Stimulated activated CD8-positive, alpha-beta memory T cell treated with anti-CD3 and anti-CD28 coated beads, Interleukin-7, amount 100 ng/mL, for 4 hours (primary cell): ENCODE results near the gene HOXC10.

Experiments
- DNase-seq, 2 donors: peaks; one replicate each; pipeline ENCODE4 v3.0.0-alpha.2; 2020; ENCODE audit warnings: low read depth in 2 of 2

The HOXC10 gene

DNA sequence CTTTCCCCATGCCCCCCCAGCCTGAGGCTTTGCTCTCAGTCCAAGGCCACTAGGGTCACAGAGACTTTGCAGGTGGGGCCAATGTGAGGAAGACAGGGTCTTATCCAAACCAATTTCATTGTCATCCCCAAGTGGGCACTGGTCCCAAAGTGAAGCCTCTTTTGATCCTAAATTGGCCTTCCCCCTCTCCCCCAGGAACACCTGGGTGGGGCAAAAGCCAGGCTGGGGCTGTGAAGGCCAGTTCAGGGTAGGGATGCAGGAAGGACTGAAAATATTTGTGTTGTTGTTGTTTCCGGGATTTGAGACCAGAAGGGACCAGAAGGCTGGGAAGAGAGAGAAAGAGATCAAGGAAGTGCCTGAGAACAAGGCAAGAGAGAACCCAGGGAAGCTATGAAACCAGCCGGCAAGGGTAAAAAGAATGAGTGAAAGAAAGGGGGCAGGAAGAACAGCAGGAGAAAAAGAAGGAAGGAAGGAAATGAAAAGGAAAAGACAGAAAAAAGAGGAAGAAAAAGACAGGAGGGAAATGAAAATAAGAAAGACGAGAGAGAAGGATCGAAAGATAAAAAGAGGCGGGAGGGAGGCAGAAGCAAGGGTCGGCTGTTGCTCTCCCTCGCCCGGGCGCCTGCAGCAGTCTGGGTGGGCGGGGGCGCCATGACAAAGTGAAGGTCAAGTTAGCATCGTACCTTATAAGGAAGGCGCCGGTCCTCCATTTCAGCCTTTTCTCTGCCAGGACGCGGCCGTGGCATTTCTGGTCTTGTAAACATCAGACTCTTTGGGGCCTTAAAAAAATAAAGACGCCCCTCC lies 19.5 kb upstream of the HOXC10 start:
- DNase-seq, result no peak

DNA sequence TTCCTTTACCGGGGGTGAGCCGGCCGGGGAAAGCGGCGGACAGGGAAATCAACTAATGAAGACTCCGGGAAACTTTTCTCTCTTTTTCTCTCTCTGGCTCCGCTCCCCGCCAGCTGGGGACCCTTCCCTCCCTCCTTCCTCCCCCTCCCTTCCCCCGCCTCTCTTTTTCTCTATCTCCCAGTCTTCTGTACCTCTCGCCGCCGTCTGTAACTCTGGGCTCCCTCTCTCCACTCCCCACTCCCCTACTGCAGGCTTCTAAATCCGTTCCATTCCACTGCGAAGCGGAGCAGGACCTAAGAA lies 18.9 kb upstream of the HOXC10 start:
- DNase-seq, result no peak

DNA sequence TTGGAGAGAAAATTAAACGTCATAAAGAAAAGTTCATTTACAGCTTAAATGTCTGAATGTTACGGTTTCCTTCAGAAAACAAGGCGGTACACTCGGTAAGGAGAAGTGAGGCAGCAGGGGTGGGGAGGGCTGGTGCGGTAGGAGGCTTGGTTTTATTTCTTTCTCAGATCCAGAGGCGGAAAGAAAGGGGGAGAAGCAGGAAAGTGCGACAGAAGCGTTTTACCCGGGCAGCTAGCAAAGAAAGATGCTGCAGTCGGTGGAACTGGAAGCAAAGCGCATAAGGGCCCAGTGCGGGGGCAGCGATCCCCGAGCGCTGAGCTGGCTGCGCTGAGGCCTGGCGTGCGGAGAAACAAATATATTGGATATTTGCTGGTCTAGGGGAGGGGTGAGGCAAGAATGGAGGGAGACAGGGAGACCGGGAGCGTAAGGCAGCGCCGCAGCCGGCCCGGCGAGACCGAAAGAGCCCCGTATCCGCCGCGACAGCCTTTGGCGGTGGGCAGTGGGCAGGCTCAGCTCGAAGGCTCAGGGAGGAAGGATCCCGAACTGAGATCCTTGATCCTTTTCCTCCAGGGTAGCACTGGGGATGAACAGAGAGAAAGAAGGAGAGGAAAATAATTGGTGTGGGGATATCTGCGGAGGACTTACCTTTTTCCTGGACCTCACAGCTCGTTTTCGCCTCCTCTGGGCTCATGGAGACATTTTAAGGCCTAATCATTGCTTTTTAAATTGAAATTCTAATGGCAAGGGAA lies 18.4 kb upstream of the HOXC10 start:
- DNase-seq, result no peak

DNA sequence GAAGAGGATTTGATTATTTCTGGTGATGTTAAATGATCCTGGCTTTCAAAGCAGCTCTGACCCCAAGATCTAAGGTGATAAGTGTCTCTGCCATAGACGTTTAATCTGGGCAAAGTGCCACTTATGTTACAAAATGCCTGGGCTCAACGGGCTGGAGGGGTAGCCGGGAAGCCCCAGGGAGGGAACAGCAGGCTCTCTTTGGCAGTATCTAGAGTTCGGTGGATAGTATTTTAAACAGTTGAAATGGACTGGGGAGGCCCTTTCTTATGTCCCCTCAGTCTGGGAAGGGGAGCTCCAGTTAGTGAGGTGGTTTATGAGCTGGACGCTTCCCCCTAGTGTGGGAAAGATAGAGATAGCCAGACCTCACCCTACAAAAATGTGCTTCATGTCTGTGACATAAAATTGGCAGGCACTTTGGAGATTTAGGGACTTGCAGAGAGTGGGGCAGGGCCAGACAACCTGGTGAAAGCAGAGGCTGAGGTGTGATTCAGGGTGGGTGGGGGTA lies 17.5 kb upstream of the HOXC10 start:
- no peak for DNase-seq

DNA sequence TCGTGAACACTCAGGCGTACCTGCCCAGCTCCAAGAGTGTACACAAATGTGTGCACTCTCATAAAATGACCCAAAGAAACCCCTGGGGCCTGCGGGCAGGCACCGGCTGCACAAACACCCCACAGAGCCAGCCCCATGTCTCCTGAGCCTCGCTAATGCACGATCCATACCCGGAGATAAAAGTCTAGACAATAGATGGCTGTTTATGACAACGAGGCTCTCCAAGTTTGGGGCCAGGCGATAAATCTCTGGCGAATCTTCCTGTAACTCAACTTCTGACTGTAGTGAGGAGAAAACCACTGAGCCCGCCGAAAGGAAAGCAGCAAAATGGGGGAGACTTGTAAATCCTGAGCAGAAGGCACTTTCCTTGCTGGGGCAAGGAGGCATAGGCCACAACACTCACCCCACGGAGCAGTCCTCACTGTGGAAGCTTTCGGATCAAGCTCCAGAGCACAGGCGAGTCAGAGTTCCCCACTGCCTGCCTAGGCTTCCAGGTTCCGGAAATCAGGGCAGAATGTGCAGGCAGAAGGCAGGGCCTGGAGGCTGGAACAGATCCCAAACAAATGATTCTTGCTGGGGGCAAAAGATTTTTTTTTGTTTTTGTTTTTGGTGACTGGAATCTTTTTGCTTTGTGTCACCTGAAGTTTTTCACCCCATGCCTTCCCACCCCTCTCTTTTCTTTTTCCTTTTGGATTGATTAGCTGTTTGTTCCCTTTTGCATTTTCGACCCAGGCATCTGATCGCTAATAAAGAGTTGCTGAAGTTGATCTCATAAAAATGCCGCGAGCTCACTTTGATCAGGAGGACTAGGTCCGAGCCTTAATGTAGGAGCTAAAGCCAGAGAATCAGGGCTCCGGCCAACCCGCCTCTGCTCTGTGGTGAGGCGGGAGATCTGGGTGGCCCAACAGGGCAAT lies 16.5 kb upstream of the HOXC10 start:
- no peak for DNase-seq

DNA sequence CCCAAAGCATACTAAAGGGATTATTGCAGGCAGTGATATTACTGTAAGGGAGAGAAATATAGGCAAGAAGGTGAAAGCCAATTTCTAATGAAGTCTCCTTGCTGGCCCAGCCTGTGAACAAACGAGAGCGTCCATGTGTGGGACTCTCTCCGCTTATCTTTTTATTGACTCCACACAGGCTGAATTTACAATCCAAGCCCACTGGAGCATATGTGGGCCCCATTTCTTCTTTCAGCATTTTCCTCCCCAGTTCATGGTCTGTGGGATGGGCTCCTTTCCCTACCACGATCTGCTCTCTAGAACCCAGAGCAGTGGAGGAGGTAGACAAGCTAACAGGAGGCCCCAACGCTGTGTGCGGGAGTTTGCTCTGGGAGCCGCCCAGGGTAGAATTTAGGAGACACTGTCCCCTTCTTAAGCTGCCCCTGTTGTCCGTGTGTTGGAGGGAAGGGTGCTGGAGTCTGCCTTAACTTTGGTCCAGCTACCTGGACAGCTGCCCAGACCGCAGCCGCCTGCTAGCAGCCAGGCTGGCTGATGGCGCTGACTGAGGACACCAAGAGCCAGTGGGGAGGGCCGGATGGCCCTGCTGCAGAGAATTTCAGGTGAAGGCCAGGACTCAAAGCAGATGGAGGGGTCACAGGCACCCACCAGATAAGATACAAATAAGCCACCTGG lies 15.2 kb upstream of the HOXC10 start:
- DNase-seq, result no peak

DNA sequence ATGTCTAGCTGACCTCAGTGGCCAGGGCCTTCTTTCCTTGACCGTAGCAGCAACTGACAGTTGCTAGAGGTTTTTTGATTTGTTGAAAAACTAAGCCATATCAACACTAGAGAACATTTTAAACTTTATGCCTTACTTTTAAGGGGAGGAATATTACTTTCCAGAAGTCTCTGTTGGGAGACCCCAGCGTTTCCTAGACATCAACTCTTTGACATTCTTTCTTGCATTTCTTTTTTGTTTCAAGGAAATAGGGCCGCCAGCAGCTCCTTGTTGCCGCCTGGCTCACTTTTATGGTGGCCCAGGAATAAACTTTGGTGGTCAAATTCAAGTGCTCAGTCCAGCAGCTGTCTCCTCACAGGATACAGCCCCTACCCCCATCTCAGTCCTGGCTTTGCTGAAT lies 14.5 kb upstream of the HOXC10 start:
- no peak for DNase-seq

DNA sequence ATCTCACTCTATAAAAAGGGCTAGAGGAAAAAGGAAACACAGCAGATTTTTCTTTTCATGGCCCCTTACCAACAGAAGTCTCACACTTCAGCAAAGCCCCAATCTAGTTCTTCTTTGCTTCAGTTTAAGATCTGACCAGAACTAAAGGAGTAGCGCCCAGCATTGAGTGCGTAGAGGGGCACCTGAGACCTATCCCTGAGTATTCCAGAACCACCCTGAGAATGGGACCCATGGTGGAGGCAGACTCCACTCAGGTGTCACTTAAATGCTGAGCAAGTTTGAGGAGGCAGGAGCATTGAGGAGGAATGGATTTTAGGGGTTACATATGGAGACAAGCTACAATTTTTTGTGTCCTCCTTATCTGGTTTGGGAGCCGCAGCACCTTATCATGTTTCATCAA lies 13.8 kb upstream of the HOXC10 start:
- DNase-seq, result no peak

DNA sequence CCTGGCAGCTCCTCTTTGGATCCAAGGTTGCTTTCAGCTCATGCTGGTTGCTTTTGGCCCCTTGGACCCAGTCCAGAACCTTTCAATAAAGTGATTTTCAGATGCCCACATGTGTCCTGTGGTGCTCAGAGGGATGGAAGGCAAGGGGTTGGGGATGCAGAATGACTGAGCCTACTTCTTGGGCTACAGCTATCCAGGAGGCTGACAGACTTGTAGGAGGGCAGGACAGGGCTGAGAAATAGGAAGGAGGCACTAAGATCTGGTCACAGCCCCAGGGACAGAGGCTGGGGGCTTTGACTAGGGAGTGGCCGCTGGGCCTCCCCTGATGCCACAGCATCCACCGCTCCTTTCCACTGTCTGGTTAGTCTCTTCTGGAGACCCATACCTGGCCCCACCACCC lies 13.3 kb upstream of the HOXC10 start:
- DNase-seq, result no peak

DNA sequence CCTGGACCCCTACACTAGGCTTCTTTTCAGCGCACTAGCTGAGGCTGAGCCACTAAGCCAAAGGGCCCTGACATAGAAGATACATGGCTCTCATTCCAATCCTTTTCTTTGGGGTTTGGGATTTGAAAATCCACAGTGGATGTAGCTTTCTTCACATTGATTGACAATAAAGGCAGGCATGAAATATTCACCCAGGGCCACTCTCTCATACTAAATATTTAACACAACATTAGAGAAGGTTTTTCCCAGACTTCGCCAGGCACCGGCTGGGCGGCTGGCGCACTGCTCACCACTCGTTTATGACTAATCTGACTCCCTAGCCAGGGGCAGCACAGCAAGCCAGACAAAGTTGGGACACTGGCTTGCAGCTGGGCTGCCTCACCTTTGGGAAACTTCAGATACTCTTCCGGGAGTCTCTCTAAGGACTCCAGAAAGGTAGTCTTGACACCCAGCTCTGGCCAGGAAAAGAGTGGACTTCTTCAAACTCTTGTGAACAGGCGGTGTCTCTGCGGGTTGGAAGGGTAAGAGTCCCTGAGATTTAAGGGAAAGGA lies 12.7 kb upstream of the HOXC10 start:
- DNase-seq, result no peak

DNA sequence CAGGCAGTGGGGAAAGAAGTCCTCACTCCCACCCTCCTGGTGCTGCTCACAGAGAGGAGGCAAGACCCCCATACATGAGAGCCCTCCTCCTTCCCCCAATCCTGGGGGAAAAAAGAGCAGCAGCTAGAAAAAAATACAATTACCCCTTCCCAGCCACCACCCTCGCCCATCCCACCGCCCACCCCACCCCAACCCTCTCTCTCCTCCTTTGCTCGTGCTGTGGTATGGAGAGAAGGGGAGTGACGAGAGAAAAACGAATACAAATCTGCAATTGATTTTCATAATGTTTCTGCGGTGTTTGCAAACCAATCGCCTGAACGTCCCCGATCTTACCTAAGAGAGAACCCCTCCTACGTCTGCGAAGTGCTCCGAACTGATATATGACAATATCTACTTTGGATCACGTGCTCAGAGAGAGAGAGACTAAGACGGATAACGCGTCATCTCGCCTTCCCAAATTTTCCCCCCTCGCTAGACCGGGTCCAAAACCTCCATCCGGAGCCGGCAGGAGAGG lies 12.2 kb upstream of the HOXC10 start, which contains the start of gene HOXC11:
Gene HOXC11, plus strand, starts transcription at position 405 of the 514 bp plus-strand sequence. CDS start 116 bp downstream, outside the sequence.
- no peak for DNase-seq

DNA sequence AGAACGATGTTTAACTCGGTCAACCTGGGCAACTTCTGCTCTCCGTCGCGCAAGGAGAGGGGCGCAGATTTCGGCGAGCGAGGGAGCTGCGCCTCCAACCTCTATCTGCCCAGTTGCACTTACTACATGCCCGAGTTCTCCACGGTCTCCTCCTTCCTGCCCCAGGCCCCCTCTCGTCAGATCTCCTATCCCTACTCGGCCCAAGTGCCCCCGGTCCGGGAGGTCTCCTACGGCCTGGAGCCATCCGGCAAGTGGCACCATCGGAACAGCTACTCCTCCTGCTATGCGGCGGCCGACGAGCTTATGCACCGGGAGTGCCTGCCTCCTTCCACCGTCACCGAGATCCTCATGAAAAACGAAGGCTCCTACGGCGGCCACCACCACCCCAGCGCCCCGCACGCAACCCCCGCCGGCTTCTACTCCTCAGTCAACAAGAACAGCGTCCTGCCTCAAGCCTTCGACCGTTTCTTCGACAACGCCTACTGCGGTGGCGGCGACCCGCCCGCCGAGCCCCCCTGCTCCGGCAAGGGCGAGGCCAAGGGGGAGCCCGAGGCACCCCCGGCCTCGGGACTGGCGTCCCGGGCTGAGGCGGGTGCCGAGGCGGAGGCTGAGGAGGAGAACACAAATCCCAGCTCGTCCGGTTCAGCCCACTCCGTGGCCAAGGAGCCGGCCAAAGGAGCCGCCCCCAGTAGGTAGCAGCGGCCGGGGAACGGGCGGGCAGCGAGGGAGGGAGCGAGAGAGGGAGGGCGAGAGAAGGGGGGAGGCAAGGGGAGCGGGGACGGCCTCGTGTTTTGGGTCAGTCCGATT lies 11.5 kb upstream of the HOXC10 start:
- no peak for DNase-seq

DNA sequence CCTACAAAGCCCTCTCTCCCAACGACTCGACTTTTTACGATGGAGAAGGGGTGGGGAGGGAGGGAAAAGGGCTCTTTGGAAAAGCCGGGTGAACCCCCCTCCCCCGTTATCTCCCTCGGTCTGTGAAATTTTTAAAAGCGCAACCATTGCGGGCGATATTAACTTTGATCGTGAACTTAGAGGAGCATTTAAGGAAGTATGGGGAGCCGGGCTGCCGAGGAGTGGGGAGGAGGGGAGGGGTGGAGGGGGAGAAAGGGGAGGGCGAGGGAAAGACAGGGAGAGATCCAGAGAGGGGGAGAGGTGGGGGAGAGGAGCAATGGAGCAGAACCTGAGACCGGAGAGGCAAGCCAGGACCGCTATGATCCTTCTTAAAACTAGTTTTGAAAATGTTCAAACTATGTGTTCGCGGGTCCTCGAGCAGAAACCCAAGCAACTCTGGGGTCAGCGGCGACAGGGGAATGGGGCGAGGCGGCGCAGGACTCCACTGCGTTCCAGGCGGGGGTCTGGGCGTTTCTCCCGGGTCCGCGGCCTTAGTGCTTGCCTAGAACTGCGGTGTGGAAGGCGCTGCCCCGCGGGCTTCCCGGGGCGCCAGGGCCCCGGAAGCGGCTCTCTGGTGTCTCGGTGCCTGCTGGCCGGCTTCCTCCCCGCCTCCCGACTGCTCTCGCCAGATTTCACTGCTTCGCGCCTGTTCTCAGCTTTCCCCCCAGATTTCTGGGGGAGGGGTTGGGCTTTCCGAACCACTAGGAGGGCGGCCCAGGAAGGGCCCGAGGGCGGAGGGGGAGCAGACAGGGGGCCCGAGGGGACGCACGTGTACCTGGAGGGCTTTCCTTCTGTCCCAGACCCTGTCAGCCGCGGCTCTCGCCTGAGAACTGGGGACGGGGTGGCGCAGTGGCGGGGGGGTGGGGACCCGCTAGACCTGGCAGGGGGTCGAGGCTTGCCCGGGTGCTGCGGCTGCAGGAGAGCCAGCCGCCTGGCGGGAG lies 10.6 kb upstream of the HOXC10 start, which contains the start of gene HOTAIR:
Gene HOTAIR, minus strand, starts transcription at position 871 of the 980 bp plus-strand sequence.
- no peak for DNase-seq

DNA sequence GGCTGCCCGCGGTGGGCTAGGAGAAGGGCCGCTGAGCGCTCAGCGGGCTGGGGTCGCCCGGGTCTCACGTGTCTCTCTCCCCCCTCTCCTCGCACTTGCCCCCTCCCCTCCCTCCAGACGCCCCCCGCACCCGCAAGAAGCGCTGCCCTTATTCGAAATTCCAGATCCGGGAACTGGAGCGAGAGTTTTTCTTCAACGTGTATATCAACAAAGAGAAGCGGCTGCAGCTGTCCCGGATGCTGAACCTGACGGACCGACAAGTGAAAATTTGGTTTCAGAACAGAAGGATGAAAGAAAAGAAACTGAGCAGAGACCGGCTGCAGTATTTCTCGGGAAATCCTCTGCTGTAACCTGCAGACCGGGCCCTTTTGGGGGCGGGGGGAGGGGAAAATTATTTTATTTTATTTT lies 9.9 kb upstream of the HOXC10 start:
- DNase-seq, result no peak

DNA sequence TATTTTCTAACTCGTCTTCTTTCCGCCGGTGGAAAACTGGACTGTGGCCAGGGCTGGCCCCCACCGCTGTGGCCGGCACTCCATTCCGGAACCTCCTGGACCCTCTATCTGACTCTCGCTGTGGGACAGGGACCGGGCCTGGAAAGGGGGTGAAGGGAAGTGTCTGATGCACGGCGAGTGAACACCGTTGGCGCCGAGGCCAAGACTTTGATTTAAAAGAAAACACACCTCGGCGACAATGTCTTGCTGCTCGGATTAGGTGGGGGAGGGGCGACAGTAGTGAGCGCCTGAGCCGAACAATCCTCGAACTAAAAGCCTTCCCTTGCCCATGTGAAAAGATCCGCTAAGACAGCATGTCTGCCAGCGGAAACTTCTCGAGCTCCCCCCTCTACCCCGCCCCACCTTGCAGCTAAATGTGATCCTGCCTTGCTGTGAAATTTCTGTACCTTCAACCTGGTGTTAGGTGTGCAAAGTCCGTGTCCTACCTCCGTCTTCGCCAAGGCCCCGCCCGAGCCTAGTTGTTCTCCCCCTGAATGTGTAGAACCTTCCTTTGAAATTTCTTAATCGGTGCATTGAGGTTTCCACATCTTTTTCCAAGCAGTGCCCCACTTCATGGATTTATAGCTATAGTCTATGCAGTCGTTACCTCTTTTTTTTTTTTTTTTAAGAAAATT lies 9.3 kb upstream of the HOXC10 start:
- DNase-seq, result no peak

DNA sequence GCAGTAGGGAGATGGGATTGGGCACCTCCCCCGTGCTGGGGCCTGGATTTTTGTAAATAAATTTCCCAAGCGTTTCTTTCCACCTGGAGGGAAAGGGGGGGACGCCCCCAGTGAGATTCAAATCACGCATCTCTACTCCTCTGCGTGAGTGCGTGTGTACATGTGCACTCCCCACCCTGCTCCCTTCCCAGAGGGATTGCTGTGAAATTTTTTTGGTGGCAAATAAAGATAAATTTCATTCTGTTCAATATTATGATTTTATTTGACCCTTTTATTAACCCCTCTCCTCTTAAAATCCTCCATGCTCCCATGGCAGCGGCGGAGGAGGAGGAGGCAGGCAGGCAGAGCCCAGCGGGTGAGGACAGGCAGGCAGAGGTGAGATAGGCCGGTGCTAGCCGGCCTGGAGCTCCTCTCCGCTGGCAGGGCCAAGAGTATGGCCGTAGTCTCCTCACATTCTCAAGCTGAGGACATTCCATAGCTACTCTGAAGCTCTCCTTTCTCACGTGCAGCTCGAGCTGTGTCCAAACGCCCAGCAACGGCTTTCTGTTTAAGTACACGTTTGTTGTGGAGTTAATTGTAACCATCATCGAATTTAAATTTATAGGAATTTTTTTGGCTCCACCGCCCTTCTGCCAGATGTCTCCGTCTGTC lies 8.6 kb upstream of the HOXC10 start:
- no peak for DNase-seq

DNA sequence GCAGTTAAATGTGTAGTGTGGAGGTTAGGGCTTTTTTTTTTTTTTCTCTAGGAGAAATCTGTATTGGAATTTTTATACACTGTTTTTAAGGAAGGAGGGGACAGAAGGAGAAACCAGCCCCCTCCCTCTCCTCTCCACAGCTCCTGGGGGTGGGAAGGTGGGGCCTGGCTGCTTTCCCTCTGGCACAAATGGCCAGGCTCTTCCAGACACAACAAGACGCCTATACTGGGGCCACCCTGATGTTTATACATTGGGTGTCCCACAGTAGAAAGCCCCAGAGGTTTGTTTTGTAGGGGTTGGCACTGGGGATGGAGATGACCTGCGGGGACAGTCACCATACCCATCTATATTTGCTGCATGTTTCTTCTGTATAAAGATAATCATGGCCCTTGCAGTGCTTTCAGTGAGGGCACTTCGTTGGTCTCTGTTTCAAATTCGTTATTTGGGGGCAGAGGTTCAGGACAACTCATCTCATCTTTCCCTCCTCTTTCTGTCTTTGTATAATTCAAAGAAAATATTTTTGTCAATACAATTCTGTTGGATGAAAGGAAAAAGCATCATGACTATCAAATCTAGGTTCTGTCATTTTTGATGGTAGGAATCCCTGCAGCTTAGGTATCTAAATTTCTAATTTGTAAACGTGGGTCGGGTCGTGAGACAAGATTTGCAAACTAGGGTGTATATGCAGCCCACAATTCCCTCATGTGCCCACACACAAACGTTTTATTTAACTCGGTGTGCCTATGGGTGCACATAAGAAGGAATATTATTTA lies 7.9 kb upstream of the HOXC10 start:
- no peak for DNase-seq
